Activated B cell treated with CpG ODN at 0.5 μM for 24 hours (primary cell): ENCODE results near the gene TCP1. TPM values are rescaled to one million over a fixed set of nuclear protein-coding genes. Genes with fewer than 3 reads are reported as not detected.

Experiments
- ATAC-seq: fragments of 200-7000 bp; cut with Tn5 transposase; one replicate; pipeline ENCODE4 v1.10.0; 2021; ENCODE audit warnings: low read depth, mild to moderate bottlenecking, moderate library complexity
- CTCF ChIA-PET: fragments of 350-600 bp; sonication (Branson Sonifier 250); formaldehyde crosslinking; loops from one replicate; lab custom pipeline; 2021; ENCODE audit warnings: antibody characterized with exemption; lab: Charles Lee
- POLR2A ChIA-PET: fragments of 350-600 bp; sonication (Branson Sonifier 250); formaldehyde crosslinking; loops from one replicate; lab custom pipeline; 2021; ENCODE audit warnings: antibody characterized with exemption; lab: Charles Lee
- DNase-seq: peaks from one replicate; pipeline ENCODE4 v3.0.0; 2022
- H3K27ac Mint-ChIP-seq: one replicate; pipeline ENCODE4 v1.8.0; 2020; ENCODE audit warnings: mixed read lengths
- H3K27me3 Mint-ChIP-seq: one replicate; pipeline ENCODE4 v1.8.0; 2021; ENCODE audit warnings: mixed read lengths
- H3K36me3 Mint-ChIP-seq: one replicate; pipeline ENCODE4 v1.8.0; 2021; ENCODE audit warnings: low read depth, mixed read lengths
- H3K4me1 Mint-ChIP-seq: one replicate; pipeline ENCODE4 v1.8.0; 2021; ENCODE audit warnings: mixed read lengths
- H3K4me3 Mint-ChIP-seq: one replicate; pipeline ENCODE4 v1.8.0; 2020; ENCODE audit warnings: mild to moderate bottlenecking, mixed read lengths
- H3K9me3 Mint-ChIP-seq: one replicate; pipeline ENCODE4 v1.8.0; 2020; ENCODE audit warnings: mixed read lengths
- intact Hi-C: fragments of 100-400 bp; cut with micrococcal nuclease; formaldehyde crosslinking; loops from one replicate; pipeline ENCODE4 v1.15.1; 2024
- total RNA-seq: library from RNA; stranded (reverse); gene quantifications from 2 replicates; pipeline ENCODE4 v1.2.3, GENCODE V29; 2022
- TF ChIP-seq, protein P1 (sequence below): fragments of 200-600 bp; IDR thresholded peaks from one replicate; pipeline ENCODE4 v1.8.0; 2022; ENCODE audit warnings: antibody characterized with exemption, mild to moderate bottlenecking

The TCP1 gene
- total RNA-seq, 1 donor from 2014 or later = 199 TPM

DNA sequence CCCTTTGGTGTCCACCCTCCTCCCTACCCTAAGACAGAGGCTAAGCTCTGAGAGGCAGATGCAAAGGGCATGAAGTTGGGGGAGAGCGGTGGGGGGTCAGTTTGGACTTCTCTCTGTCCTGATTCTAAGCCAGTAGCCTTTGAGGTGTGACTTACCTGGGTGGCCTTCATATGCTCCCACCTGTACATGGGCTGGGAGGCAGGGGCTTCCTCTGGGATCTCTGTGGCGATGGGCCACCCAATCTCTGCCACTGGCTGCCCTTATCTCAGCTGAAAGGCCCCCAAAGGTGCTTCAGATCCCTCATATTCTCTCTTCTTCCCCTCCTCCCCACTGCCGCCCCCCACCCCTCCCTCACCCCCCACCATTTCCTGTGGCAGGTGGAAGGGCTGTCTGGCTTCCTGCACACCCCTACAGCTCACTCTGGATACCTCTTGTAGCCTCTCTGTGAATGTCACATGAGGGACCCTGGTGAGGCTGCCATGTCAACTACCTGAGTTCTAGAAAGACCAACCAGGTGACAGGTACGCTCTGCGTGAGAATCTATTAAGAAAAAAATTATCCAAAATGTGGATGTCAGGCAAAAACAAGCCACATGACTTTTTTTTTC is 44.7 kb upstream of the TCP1 start:
- H3K27ac Mint-ChIP-seq = no peak overlapping the region
- H3K9me3 Mint-ChIP-seq = no peaks in the 10 kb centered on the region
- intact Hi-C loops = no loop called here
- peaks cover 21% of the 10 kb centered on the region for H3K27me3 Mint-ChIP-seq
- no peak for ATAC-seq
- POLR2A ChIA-PET = no interaction called here
- CTCF ChIA-PET = no interaction called here
- H3K36me3 Mint-ChIP-seq = no peaks in the 10 kb centered on the region
- DNase-seq = no peak
- TF ChIP-seq, protein P1, sequence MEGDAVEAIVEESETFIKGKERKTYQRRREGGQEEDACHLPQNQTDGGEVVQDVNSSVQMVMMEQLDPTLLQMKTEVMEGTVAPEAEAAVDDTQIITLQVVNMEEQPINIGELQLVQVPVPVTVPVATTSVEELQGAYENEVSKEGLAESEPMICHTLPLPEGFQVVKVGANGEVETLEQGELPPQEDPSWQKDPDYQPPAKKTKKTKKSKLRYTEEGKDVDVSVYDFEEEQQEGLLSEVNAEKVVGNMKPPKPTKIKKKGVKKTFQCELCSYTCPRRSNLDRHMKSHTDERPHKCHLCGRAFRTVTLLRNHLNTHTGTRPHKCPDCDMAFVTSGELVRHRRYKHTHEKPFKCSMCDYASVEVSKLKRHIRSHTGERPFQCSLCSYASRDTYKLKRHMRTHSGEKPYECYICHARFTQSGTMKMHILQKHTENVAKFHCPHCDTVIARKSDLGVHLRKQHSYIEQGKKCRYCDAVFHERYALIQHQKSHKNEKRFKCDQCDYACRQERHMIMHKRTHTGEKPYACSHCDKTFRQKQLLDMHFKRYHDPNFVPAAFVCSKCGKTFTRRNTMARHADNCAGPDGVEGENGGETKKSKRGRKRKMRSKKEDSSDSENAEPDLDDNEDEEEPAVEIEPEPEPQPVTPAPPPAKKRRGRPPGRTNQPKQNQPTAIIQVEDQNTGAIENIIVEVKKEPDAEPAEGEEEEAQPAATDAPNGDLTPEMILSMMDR = no peak
- no peak overlapping the region for H3K4me3 Mint-ChIP-seq
- peaks cover 15% of the 10 kb centered on the region for H3K4me1 Mint-ChIP-seq

DNA sequence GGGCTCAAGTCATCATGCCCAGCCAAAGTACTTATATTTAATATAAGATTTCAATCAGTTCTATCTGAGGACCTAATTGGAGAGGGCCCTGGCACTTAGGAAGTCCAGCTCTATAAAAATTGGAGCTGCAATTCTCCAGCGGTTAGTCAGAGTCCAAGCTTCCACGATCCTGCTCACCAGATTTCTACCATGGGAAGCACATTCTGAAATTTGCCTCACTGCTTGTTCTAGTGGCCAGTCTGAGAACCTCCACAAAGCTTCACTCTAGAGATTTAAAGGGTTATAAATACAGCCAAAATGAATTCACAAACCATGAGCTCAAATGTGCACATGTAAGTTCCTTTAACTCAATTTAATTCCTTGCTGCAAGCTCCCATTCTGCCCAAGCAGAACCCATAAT is 44.2 kb upstream of the TCP1 start:
- intact Hi-C loops = no loop called here
- H3K4me1 Mint-ChIP-seq = peaks cover 18% of the 10 kb centered on the region
- H3K4me3 Mint-ChIP-seq = no peak overlapping the region
- ChIA-PET POLR2A (no interaction called here), CTCF (no interaction called here)
- ATAC-seq (no peak), DNase-seq (no peak)
- H3K27me3 Mint-ChIP-seq = peaks cover 21% of the 10 kb centered on the region
- TF ChIP-seq, protein P1 = no peak
- H3K27ac Mint-ChIP-seq = no peak overlapping the region
- H3K36me3 Mint-ChIP-seq = no peaks in the 10 kb centered on the region
- H3K9me3 Mint-ChIP-seq = no peaks in the 10 kb centered on the region

GRCh38 chr6:159832946-159833345 is 43.5 kb upstream of the TCP1 start:
- TF ChIP-seq, protein P1 = no peak
- POLR2A ChIA-PET = no interaction called here
- H3K36me3 Mint-ChIP-seq = no peaks in the 10 kb centered on the region
- H3K27ac Mint-ChIP-seq = no peak overlapping the region
- H3K9me3 Mint-ChIP-seq = no peaks in the 10 kb centered on the region
- peaks cover 18% of the 10 kb centered on the region for H3K4me1 Mint-ChIP-seq
- intact Hi-C loops = no loop called here
- H3K4me3 Mint-ChIP-seq = no peak overlapping the region
- CTCF ChIA-PET = no interaction called here
- DNase-seq (no peak), ATAC-seq (no peak)
- H3K27me3 Mint-ChIP-seq = peaks cover 16% of the 10 kb centered on the region

DNA sequence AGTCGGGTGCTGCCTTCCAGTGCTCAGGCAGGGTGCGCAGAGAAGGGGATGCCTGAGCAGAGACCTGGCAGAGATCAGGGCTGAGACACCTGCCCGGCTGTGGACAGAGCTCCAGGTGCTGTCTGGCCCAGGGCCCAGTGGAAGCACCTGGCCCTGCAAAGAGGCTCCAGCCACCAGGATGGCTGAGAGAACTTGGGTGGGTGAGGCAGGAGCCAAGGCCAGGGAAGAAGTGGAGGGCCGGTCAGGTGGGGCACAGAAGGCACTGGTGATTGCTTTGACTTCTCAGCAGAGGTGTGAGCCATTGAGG is 41.9 kb upstream of the TCP1 start:
- H3K4me1 Mint-ChIP-seq = peaks cover 18% of the 10 kb centered on the region
- intact Hi-C loops = no loop called here
- no peaks in the 10 kb centered on the region for H3K9me3 Mint-ChIP-seq
- ChIA-PET POLR2A (no interaction called here), CTCF (no interaction called here)
- ATAC-seq (no peak), DNase-seq (no peak)
- TF ChIP-seq, protein P1 = no peak
- peaks cover 11% of the 10 kb centered on the region for H3K27me3 Mint-ChIP-seq
- no peaks in the 10 kb centered on the region for H3K36me3 Mint-ChIP-seq
- H3K27ac Mint-ChIP-seq = no peak overlapping the region
- no peak overlapping the region for H3K4me3 Mint-ChIP-seq

GRCh38 chr6:159830501-159831372 is 41.3 kb upstream of the TCP1 start:
- no peak for ATAC-seq
- H3K4me3 Mint-ChIP-seq = no peak overlapping the region

More at GRCh38 chr6:159830501-159831372, 41.3 kb upstream of the TCP1 start:
- Mint-ChIP-seq H3K4me1 (peaks cover 18% of the 10 kb centered on the region), H3K36me3 (no peaks in the 10 kb centered on the region), H3K27ac (no peak overlapping the region), H3K27me3 (peaks cover 9% of the 10 kb centered on the region), H3K9me3 (no peaks in the 10 kb centered on the region)
- ChIA-PET POLR2A (no interaction called here), CTCF (no interaction called here)
- no peak for DNase-seq
- intact Hi-C loops = no loop called here
- TF ChIP-seq, protein P1 = no peak
